HepG2 (cell line): ENCODE measurements around the gene FAM184B. TPM values are rescaled to one million over a fixed set of nuclear protein-coding genes. Genes with fewer than 3 reads are reported as not detected.

Experiments used
- ATAC-seq: fragments of 200-7000 bp; cut with Tn5 transposase; 3 replicates; pipeline ENCODE4 v1.9.1; 2020; ENCODE audit warnings: mild to moderate bottlenecking, moderate library complexity
- BruUV-seq: library from RNA; stranded (reverse); fragments of 400-500 nt; replicated peaks from 2 replicates; lab custom pipeline; 2021; lab: Mats Ljungman, UMichigan
- CTCF ChIA-PET: fragments of 300-600 bp; formaldehyde crosslinking; extraction: SDS; loops from one replicate; lab custom pipeline; 2021; ENCODE audit warnings: low total read pairs, inconsistent platforms, low intra/inter-chr PET ratio; lab: Yijun Ruan, JAX
- POLR2A ChIA-PET: fragments of 350-600 bp; sonication (Branson Sonifier 250); formaldehyde crosslinking; loops from one replicate; lab custom pipeline; 2020; ENCODE audit warnings: antibody characterized with exemption, inconsistent platforms; lab: Yijun Ruan, JAX
- DNase-seq: peaks from one replicate; pipeline ENCODE4 v3.0.0-alpha.2; 2015; ENCODE audit warnings: low spot score
- FAIRE-seq: peaks from 3 replicates; lab custom pipeline; 2011; peaks lifted over from hg19 to GRCh38; lab: Jason Lieb, UNC
- H2AFZ ChIP-seq: one replicate; pipeline ENCODE4 v1.6.1; 2011; ENCODE audit warnings: low read length, inconsistent platforms
- H3K27ac ChIP-seq: fragments of 300-600 bp; 3 replicates; pipeline ENCODE4 v1.8.0; 2011; ENCODE audit warnings: mixed run types, mild to moderate bottlenecking, mixed read lengths, low read length, inconsistent platforms; ENCODE audit not compliant: insufficient read depth; ENCODE audit errors: extremely low read length
- H3K27me3 ChIP-seq, 2 experiments: fragments of 200-600 bp in 1 of 2; 2 replicates in 1 of 2; 3 replicates in 1 of 2; pipeline versions ENCODE4 v1.6.0 to v1.8.0; 2011; ENCODE audit warnings: low read length in 2 of 2, mild to moderate bottlenecking in 2 of 2, moderate library complexity in 2 of 2, inconsistent platforms in 1 of 2; ENCODE audit not compliant: insufficient read depth in 2 of 2, control insufficient read depth in 1 of 2
- H3K36me3 ChIP-seq, 2 experiments: fragments of 200-600 bp in 1 of 2; replicated peaks in 1 of 2; 2 replicates in 1 of 2; 3 replicates in 1 of 2; pipeline versions ENCODE4 v1.5.1 to v1.8.0; 2011; ENCODE audit warnings: low read length in 2 of 2, inconsistent platforms in 1 of 2; ENCODE audit not compliant: insufficient read depth in 2 of 2, control insufficient read depth in 1 of 2
- H3K4me1 ChIP-seq: 2 replicates; pipeline ENCODE4 v1.5.1; 2012; ENCODE audit warnings: low read length, inconsistent platforms; ENCODE audit not compliant: insufficient read depth
- H3K4me2 ChIP-seq: 2 replicates; pipeline ENCODE4 v1.6.0; 2011; ENCODE audit warnings: low read depth, low read length, inconsistent platforms
- H3K4me3 ChIP-seq, 3 experiments: fragments of 200-600 bp in 1 of 3; sonication (generic), shearing (Covaris generic) in 1 of 3; replicated peaks in 1 of 3; 2 replicates each; pipeline ENCODE4 v1.5.1; 2011 to 2016; ENCODE audit warnings: low read length in 3 of 3, inconsistent platforms in 2 of 3, low read depth in 2 of 3, mild to moderate bottlenecking in 2 of 3, control low read depth in 1 of 3, mixed read lengths in 1 of 3; ENCODE audit not compliant: insufficient read depth in 1 of 3
- H3K79me2 ChIP-seq: one replicate; pipeline ENCODE4 v1.6.1; 2011; ENCODE audit warnings: low read length, inconsistent platforms; ENCODE audit not compliant: insufficient read depth
- H3K9ac ChIP-seq: 2 replicates; pipeline ENCODE4 v1.6.0; 2011; ENCODE audit warnings: mild to moderate bottlenecking, low read depth, low read length, inconsistent platforms; ENCODE audit not compliant: insufficient read depth
- H3K9me3 ChIP-seq: 2 replicates; pipeline ENCODE4 v1.5.1; 2012; ENCODE audit warnings: mild to moderate bottlenecking, low read length
- H4K20me1 ChIP-seq: 2 replicates; pipeline ENCODE4 v1.6.0; 2011; ENCODE audit warnings: inconsistent platforms, mild to moderate bottlenecking, low read length, moderate library complexity; ENCODE audit not compliant: insufficient read depth
- CREB1 ChIP-seq, 2 experiments: fragments of 450-650 bp in 1 of 2; IDR thresholded peaks; 2 replicates each; pipeline ENCODE4 v1.6.1; 2016 to 2017; ENCODE audit warnings: control low read depth in 1 of 2, mild to moderate bottlenecking in 1 of 2, missing compliant biosample characterization in 1 of 2, missing genetic modification characterization in 1 of 2
- CREBL2 ChIP-seq: sonication (generic); formaldehyde crosslinking; IDR thresholded peaks from 2 replicates; pipeline ENCODE4 v1.8.1; 2023; ENCODE audit warnings: missing genetic modification reagents, mild to moderate bottlenecking, borderline replicate concordance
- IKZF1 ChIP-seq: fragments of 450-650 bp; IDR thresholded peaks from 2 replicates; pipeline ENCODE4 v1.7.1; 2016
- IKZF4 ChIP-seq: sonication (generic); formaldehyde crosslinking; IDR thresholded peaks from 2 replicates; pipeline ENCODE4 v1.5.1; 2020; ENCODE audit warnings: borderline replicate concordance, mild to moderate bottlenecking, low read depth, missing genetic modification reagents; ENCODE audit errors: not compliant biosample characterization
- RARG ChIP-seq: sonication (generic); formaldehyde crosslinking; IDR thresholded peaks from 2 replicates; pipeline ENCODE4 v1.4.0; 2020; ENCODE audit warnings: low read depth, mild to moderate bottlenecking, missing genetic modification reagents
- STAT6 ChIP-seq: sonication (generic); formaldehyde crosslinking; IDR thresholded peaks from 2 replicates; pipeline ENCODE4 v1.4.0; 2020; ENCODE audit warnings: missing genetic modification reagents, mild to moderate bottlenecking, borderline replicate concordance
- THYN1 ChIP-seq: sonication (generic); formaldehyde crosslinking; IDR thresholded peaks from 2 replicates; pipeline ENCODE4 v1.8.1; 2023; ENCODE audit warnings: low read depth, mild to moderate bottlenecking, moderate library complexity, missing genetic modification reagents, borderline replicate concordance
- ZBTB7A ChIP-seq: sonication (generic); formaldehyde crosslinking; IDR thresholded peaks from 2 replicates; pipeline ENCODE4 v1.8.0; 2022; ENCODE audit warnings: mild to moderate bottlenecking, missing genetic modification reagents
- ZNF703 ChIP-seq: sonication (generic); formaldehyde crosslinking; IDR thresholded peaks from 2 replicates; pipeline ENCODE4 v1.5.1; 2020; ENCODE audit warnings: missing genetic modification reagents, mild to moderate bottlenecking, moderate library complexity, borderline replicate concordance
- WGBS: methylation state at CpG from one replicate; pipeline ENCODE4 v1.1.6; 2017; ENCODE audit warnings: low lambda C conversion rate; 5-methylcytosine and 5-hydroxymethylcytosine counted together
- in situ Hi-C: cut with HindIII; loops from 2 replicates; pipeline ENCODE4 v1.10.0; 2017; ENCODE audit warnings: low pct_unique_long_range_greater_than_20kb; ENCODE audit not compliant: extremely low pct_ligation_motif_present
- intact Hi-C: fragments of 100-400 bp; cut with micrococcal nuclease; formaldehyde crosslinking; loops from one replicate; pipeline ENCODE4 v1.10.0; 2022; ENCODE audit not compliant: unreplicated experiment
- polyA plus RNA-seq, 8 experiments: library from polyadenylated mRNA; depleted of rRNA in 3 of 8; stranded (reverse) in 7 of 8; unstranded in 1 of 8; fragments of >200 nt; fragmentation: Illumina TruSeq in 4 of 8; extraction: Trizol in 4 of 8; gene quantifications; 2 replicates each; pipeline versions ENCODE4 v1.2.1 to v1.2.3, GENCODE V29; 2011 to 2016; ENCODE audit warnings: low read depth in 4 of 8, missing spikeins in 1 of 8, mixed read lengths in 1 of 8; ENCODE audit not compliant: insufficient read depth in 1 of 8
- total RNA-seq, 5 experiments: library from RNA; depleted of rRNA; stranded (reverse); fragments of >200 nt; fragmentation: Illumina TruSeq; extraction: Trizol; gene quantifications; 2 replicates each; pipeline ENCODE4 v1.2.3, GENCODE V29; 2016; ENCODE audit warnings: low read depth in 1 of 5

Gene FAM184B
- total and polyA plus RNA-seq, 2 of the 13 experiments (the other 11 are each of a cell fraction or from before 2014, with no cell fraction given) = not detected

- TF ChIP-seq IKZF4 (CRISPR knock-in tag) = no peak
- TF ChIP-seq CREB1 (IDR thresholded peaks at IDR 0.05) = no peak
- no peak for TF ChIP-seq CREB1 (CRISPR knock-in tag; IDR thresholded peaks at IDR 0.05)
- peak; percentile 56; the same call in 1 of the 2 replicates for TF ChIP-seq ZBTB7A (CRISPR knock-in tag)
Observed at GRCh38 chr4:17781300-17782287, at the start of gene FAM184B (continued).

DNA sequence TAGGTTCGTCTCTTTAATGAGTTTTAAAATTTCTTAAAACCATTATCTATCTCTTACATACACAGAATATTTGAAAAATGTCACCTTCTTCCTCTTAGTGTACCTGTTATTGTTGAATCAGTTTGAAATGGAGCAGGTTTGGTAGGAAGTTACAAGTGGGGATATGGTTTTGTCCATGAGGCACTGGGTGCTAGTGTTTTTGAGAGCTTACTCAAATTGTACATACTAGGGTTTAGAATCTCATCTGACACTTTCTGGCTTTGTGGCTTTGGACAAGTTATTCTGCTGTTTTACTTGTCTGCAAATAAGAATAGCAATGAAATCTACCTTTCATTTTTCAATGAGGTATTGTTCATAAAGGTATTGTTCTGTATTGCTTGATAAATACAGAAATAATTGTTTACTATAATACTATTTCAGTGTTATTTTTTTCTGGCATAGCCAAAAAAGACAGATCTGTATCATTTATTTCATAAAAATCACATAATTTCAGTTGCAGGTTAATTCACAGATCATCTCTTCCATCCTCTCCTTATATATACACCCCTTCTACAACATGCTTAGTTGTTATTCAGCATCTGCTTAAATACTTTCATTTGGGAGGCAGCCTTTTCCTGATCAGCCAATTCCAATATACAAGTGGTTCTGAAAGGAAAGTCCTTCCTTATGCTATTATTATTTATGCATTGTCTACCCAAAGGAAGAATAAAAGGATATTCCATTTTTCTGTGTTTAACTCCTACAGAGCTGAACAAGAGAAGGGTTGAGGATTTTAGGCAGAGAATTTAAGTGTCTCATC, 42.6 kb upstream of the FAM184B start:
- no peaks in the 10 kb centered on the region for H3K9me3 ChIP-seq
- no peaks in the 10 kb centered on the region for H4K20me1 ChIP-seq
- in situ Hi-C loops (no loop called here), intact Hi-C loops (no loop called here)
- no peak overlapping the region for H3K9ac ChIP-seq
- DNase-seq (no peak), ATAC-seq (no peak), FAIRE-seq (no peak)
- no peak overlapping the region for H3K27ac ChIP-seq
- CTCF ChIA-PET = no interaction called here
- no peaks in the 10 kb centered on the region for H3K4me1 ChIP-seq
- TF ChIP-seq CREBL2 (CRISPR knock-in tag) (no peak), IKZF1 (no peak), ZNF703 (CRISPR knock-in tag) (no peak), RARG (CRISPR knock-in tag) (no peak), THYN1 (no peak), STAT6 (CRISPR knock-in tag) (no peak)
- H3K4me3 ChIP-seq = no peak overlapping the region
- no peaks in the 10 kb centered on the region for H3K79me2 ChIP-seq
- H3K36me3 ChIP-seq = peaks cover 2 to 52% of the 10 kb centered on the region in 2 experiments
- H3K4me2 ChIP-seq = no peak overlapping the region
- no peaks in the 10 kb centered on the region; a peak in 1 of 5 replicates for H3K27me3 ChIP-seq
- POLR2A ChIA-PET = no interaction called here
- BruUV-seq = no TSS peak
- no peak overlapping the region for H2AFZ ChIP-seq
- WGBS = 98% methylated on average over 1 of the region's 1 CpG
